Uterus (tissue), 2 donors: Measurements from ENCODE around the gene FAM200C.

Source experiments
- CTCF ChIP-seq, 4 experiments: fragments of 200-600 bp in 2 of 4; fragments of 450-650 bp in 2 of 4; sonication (generic) in 2 of 4; IDR thresholded peaks; one replicate each; pipeline ENCODE4 v1.5.1; 2016 to 2019; ENCODE audit warnings: antibody characterized with exemption in 4 of 4, mild to moderate bottlenecking in 2 of 4, moderate library complexity in 1 of 4
- POLR2A ChIP-seq, 2 donors: fragments of 450-650 bp; IDR thresholded peaks; one replicate each; pipeline ENCODE4 v1.6.1; 2016; ENCODE audit warnings: antibody characterized with exemption in 2 of 2, mild to moderate bottlenecking in 1 of 2, moderate library complexity in 1 of 2

GRCh38 chr5:160442824-160443431, 43.1 kb upstream of the FAM200C start:
- TF ChIP-seq CTCF (IDR thresholded peaks at IDR 0.05) (no peak), POLR2A (IDR thresholded peaks at IDR 0.05) (no peak)
